ENCODE data around the gene HS3ST6.
"Not testable (repeated sequence)": the region's sequence is repeated elsewhere in the genome, so short reads cannot be mapped to it uniquely, and the experiment has no call there.

DNA sequence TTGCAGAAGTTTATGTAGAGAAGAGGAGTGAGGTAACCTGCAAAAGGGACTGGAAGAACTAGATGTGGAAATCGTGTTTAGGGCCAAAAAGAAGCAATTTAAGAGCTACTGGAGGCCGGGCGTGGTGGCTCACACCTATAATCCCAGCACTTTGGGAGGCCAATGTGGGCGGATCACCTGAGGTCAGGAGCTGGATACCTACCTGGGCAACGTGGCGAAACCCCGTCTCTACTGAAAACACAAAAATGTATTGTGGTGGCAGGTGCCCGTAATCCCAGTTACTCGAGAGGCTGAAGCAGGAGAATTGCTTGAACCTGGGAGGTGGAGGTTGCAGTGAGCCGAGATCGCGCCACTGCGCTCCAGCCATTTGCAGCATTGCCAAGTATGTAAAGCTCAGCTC is 42.1 kb downstream of the HS3ST6 start:
- not testable (repeated sequence) for TF ChIP-seq EZH2 (IDR thresholded peaks at IDR 0.05; ENCODE audit: borderline replicate concordance, low read length); CTCF (conservative IDR thresholded peaks at IDR 0.05 in 1 of 2, IDR thresholded peaks at IDR 0.05 in 1 of 2; ENCODE audit: extremely low read depth in 1 of 2, insufficient read depth in 1 of 2, low read depth in 1 of 2, low read length in 2 of 2)

Data from mammary epithelial cell (primary cell).